Cardiac ventricle fibroblast (primary cell): ENCODE results near the gene FBXL12. TPM values are rescaled to one million over a fixed set of nuclear protein-coding genes. Genes with fewer than 3 reads are reported as not detected.

Source experiments
- total RNA-seq: library from RNA; depleted of rRNA; stranded (reverse); fragments of >200 nt; gene quantifications from 2 replicates; pipeline ENCODE4 v1.2.3, GENCODE V29; 2015

The FBXL12 gene, protein sequence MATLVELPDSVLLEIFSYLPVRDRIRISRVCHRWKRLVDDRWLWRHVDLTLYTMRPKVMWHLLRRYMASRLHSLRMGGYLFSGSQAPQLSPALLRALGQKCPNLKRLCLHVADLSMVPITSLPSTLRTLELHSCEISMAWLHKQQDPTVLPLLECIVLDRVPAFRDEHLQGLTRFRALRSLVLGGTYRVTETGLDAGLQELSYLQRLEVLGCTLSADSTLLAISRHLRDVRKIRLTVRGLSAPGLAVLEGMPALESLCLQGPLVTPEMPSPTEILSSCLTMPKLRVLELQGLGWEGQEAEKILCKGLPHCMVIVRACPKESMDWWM
- total RNA-seq = 20.6 and 21.6 TPM in 2 replicates

DNA sequence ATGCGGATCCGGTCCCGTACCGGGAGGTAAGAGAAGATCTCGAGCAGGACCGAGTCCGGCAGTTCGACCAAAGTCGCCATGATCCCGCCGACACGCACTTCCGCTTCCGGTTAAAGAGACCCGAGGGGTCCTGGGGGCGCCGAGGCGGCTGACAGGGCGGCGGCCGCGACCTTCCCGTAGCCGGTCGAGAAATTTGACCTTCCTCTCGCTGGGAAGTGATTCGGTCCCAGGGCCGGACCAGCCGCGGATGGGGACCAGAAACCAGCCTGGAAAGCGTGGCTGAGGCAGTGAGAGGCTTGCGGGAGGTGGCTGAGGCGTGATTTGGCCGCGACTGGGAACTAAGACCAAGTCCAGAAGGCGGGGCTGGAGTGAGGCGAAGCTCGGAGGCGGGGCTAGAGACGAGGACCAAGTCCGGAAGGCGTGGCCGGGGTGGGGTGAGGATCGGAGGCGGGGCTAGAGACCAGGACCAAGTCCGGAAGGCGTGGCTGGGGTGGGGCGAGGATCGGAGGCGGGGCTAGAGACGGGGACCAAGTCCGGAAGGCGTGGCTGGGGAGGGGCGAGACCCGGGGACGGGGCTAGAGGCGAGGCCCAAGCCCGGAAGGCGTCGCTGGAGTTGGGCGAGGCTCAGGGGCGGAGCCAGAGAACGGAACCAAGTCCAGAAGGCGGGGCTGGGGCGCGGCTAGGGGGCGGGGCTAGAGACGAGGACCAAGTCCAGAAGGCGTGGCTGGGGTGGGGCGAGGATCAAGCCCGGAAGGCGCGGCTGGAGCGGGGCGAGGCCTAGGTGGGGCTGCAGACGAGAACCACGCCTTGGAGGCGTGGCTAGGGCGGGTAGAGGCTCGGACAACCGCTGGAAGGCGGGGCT, at the start of gene FBXL12:
Gene FBXL12 (minus strand): TSS at position 346 of the 862 bp plus-strand sequence. CDS start 266 bp downstream, at position 80.

DNA sequence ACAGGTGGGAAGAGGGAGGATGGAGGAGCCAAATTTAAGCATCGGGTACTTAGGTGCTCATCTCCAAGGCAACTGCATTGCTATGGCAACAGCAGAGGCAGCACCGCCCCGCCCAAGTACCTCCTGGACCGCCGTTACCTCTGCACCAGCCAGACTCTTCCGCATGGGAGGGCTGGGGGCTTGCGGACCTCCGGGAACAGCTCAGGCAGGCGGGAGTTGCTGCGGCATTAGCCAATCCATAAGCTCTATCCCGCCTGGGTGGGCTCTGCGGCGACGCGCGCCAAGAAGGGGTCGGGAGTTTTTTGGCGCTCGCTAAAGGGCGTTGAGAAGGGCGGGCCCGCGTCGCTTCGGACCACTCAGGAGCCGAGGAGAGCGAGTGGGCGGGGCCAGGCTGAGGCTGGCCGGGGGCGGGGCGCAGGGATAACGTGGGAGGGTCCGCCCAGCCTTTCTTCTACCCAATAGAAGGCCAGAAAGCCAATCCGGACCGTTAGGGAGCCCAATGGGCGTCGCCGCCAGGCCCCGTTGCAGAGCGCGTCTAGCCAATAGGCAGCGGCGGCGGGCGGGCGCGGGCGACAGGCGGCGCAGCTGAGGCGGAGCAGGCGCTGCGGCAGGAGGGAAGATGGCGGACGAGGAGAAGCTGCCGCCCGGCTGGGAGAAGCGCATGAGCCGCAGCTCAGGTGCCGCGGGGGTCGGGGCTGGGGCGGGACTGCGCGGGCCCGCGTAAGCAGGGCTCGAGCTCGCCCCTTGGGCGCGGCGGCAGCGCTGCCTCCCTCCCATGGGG, 16.0 kb upstream of the FBXL12 start, which contains the start of gene PIN1:
Gene PIN1 (plus strand): TSS at position 593 of the 781 bp plus-strand sequence. CDS start 27 bp downstream, at position 620.

DNA sequence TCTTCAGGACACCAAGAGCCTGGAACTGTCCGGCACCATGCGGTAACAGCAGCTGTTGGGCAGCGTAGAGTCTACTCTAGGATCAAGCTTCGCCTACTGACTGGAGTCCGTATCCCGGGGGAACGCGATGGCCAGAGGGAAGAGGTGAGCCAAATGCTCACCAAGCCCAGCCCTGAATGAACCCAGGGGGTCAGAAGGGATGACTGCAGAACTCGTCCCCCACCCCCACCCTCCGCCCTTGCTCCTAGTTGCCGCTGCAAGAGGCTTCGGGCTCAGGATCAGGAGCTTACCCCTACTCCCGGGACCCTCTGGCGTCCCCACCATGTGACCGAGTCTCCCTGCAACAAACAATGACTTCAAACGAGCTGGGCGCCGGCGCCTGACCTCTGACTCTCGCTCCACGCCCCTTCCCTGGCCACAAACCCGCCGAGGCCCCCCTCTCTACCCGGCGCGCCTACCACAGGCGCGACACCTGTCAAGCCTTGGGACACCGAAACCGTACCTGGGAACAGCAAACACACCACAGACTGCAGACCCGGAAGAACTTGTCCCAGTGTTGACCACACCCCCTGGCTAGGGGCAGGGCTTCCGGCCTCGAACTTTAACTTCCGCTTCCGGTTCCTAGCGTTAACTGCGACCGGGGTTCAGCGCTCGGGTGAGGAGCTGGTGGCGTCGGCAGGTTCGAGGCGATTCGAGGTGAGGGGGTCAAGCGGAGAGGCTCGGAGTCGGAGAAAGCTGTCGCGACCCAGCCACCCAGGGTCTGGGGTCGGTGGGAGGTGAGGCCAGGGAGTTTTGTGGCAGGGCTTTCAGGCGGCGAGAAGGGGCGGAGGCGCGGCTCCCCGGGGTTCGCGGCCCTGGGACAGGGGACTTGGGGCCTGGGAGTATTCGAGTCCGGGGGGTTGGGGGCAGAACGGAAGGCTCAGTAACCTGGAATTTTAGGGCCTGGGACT, 8.7 kb upstream of the FBXL12 start, which contains the start of gene UBL5:
Gene UBL5 (plus strand): TSS at position 630 of the 950 bp plus-strand sequence. CDS start 420 bp downstream, outside the sequence.

DNA sequence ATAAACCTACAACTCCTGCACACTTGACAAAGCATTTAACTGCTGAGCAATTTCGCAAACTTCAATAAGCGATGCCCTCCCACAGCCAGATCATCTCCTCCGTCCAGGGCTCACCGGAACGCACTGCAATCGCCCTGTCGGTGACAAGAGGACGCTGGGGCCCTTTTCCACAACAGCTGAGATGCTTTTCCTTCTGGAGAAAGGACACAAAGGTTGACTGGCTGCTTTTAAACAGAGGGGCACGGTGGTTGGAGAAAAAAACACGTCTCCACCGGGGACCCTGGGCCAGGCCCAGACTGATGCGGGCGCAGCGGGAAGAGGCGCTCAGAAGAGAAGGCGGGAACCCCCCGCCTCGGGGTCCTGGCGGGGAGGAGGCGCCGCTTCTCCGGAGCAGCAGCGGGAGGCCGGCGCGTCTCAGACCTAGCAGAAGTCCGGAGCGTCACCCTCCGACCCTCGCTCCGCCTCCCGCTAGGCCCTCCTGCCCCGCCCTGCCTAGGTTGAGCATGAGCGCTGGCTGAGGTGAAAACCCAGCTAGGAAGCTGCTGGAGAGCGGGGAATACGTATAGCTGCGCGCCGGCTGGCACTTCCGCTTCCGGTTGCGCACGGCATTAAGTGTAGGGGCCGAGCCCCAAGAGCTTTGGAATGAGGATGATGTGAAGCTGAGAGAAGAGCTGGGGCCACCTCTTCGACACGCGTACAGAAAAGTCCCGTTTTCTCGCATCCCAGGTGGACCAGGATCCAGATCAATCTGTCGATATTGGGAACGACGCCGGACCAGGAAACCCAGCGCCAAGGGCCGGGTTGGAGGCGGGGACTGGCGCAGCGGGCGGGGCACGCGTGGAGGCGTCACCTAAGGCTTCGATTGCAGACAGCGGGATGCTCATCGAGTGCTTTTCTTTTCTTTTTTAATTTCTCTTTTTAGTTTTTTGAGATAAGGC, 50.4 kb downstream of the FBXL12 start, which contains the start of gene ZNF846:
Gene ZNF846 (minus strand): TSS at position 564 of the 938 bp plus-strand sequence. CDS start 3,788 bp downstream, outside the sequence.

Other genes starting within 250 kb of the FBXL12 start
- gene ZNF121, start 234.6 kb downstream of the FBXL12 start, total RNA-seq = 16.8 and 19.4 TPM in 2 replicates
- 20.2 and 27.9 TPM in 2 replicates for gene ZNF561, start 197.8 kb downstream of the FBXL12 start, total RNA-seq
- gene ZNF562, start 144.0 kb downstream of the FBXL12 start, total RNA-seq = 12.3 and 16.3 TPM in 2 replicates
- 12.7 and 16.9 TPM in 2 replicates for gene ZNF846, start 50.3 kb downstream of the FBXL12 start, total RNA-seq
- gene UBL5, start 8.8 kb upstream of the FBXL12 start, total RNA-seq = 516 and 622 TPM in 2 replicates
- 37.7 and 46.6 TPM in 2 replicates for gene PIN1, start 16.2 kb upstream of the FBXL12 start, total RNA-seq
- gene OLFM2, start 117.4 kb upstream of the FBXL12 start, total RNA-seq = 14.7 and 18.8 TPM in 2 replicates
- 52.1 and 58.2 TPM in 2 replicates for gene COL5A3, start 191.4 kb upstream of the FBXL12 start, total RNA-seq
- not detected in 2 replicates for gene RDH8, start 194.4 kb upstream of the FBXL12 start, total RNA-seq